ENCODE results near the gene CEP104. TPM values are rescaled to one million over a fixed set of nuclear protein-coding genes. Genes with fewer than 3 reads are reported as not detected.

CEP104 gene
- total RNA-seq, 1 experiment from 2014 or later = 34.5 TPM

- Histone ChIP-seq H4K20me1 (ENCODE audit: control insufficient read depth, insufficient read depth, insufficient read length) (no peaks in the 10 kb centered on the region), H4K91ac (ENCODE audit: insufficient read length, low read depth, low read length) (no peak overlapping the region), H2BK15ac (ENCODE audit: low read depth, low read length) (no peak overlapping the region), H2BK20ac (ENCODE audit: low read depth, low read length, poor library complexity, severe bottlenecking) (no peak overlapping the region), H2BK12ac (ENCODE audit: insufficient read length, low read depth, low read length) (no peak overlapping the region), H3K9me3 (ENCODE audit: control insufficient read depth, low read depth, low read length) (no peaks in the 10 kb centered on the region), H3K27ac (ENCODE audit: insufficient read length, low read depth, low read length) (no peak overlapping the region), H3K23ac (ENCODE audit: insufficient read length, low read depth, low read length) (no peak overlapping the region), H4K5ac (ENCODE audit: insufficient read length, low read depth, low read length) (no peak overlapping the region), H3T11ph (ENCODE audit: low read length) (no peak overlapping the region), H3K14ac (ENCODE audit: insufficient read depth, low read length) (no peak overlapping the region), H2AFZ (ENCODE audit: low read length) (no peak overlapping the region), H3K23me2 (ENCODE audit: insufficient read length, low read depth, low read length, poor library complexity, severe bottlenecking) (peaks cover 11% of the 10 kb centered on the region), H3K27me3 (ENCODE audit: insufficient read depth, low read length) (no peaks in the 10 kb centered on the region), H3K4me2 (ENCODE audit: insufficient read depth, insufficient read length, low read length) (peak overlapping the region; percentile 46), H2BK120ac (ENCODE audit: low read depth, low read length, poor library complexity, severe bottlenecking) (no peak overlapping the region), H4K8ac (replicated peaks; ENCODE audit: insufficient read length, low read depth, low read length) (no peak overlapping the region), H3K79me1 (ENCODE audit: insufficient read depth, low read depth, low read length, poor library complexity, severe bottlenecking) (no peaks in the 10 kb centered on the region), H2BK5ac (ENCODE audit: insufficient read length, low read length) (no peak overlapping the region), H3K4me1 (ENCODE audit: insufficient read depth, low read length) (no peaks in the 10 kb centered on the region; the same call in 1 of the 2 replicates), H2AK5ac (ENCODE audit: insufficient read length, low read length) (no peak overlapping the region), H3K79me2 (ENCODE audit: insufficient read depth, low read length) (no peaks in the 10 kb centered on the region), H3K4ac (ENCODE audit: low read depth, low read length) (no peak overlapping the region), H3K56ac (ENCODE audit: insufficient read length, low read depth, low read length) (no peak overlapping the region), H3K9ac (ENCODE audit: extremely low read depth, insufficient read length, low read length) (no peak overlapping the region), H3K18ac (ENCODE audit: insufficient read length, low read depth, low read length) (no peak overlapping the region)
- no CpG with 5 or more reads among the region's 32 CpGs for WGBS (ENCODE audit: extremely low coverage, insufficient read length, low lambda C conversion rate)
- peak; percentile 56 for DNase-seq
- peaks cover 2 to 19% (median 7%) of the 10 kb centered on the region in 3 experiments; a peak in 6 of 7 replicates for H3K36me3 Mint-ChIP-seq (ENCODE audit: insufficient read depth in 1 of 3, low read depth in 3 of 3)
- no peak for TF ChIP-seq CTCF (conservative IDR thresholded peaks at IDR 0.05)
- H3K27ac Mint-ChIP-seq = no peak overlapping the region
- H3K4me3 Mint-ChIP-seq = peak overlapping the region; percentile 62 to 80
- H3K4me1 Mint-ChIP-seq = peaks cover 19 to 30% of the 10 kb centered on the region in 2 experiments
- H3K27me3 Mint-ChIP-seq (ENCODE audit: low read depth) = peaks cover 27% of the 10 kb centered on the region
- peaks cover 11 to 22% of the 10 kb centered on the region in 2 experiments for H3K9me3 Mint-ChIP-seq
Measured at GRCh38 chr1:3771108-3772026, 85.6 kb downstream of the CEP104 start.

Data from H9 (cell line).